ENCODE measurements around the gene NUDT8. TPM values are rescaled to one million over a fixed set of nuclear protein-coding genes. Genes with fewer than 3 reads are reported as not detected.

The NUDT8 gene
- total RNA-seq, 2 experiments from 2014 or later: 10.9 to 12.4 TPM

- H3K9me3 Mint-ChIP-seq: no peaks in the 10 kb centered on the region
- H3K4me1 Mint-ChIP-seq: peaks cover 18% of the 10 kb centered on the region
- no peak overlapping the region for H3K27ac Mint-ChIP-seq
- POLR2A ChIA-PET: no interaction called here
- peaks cover 27% of the 10 kb centered on the region for H3K36me3 Mint-ChIP-seq
- peaks cover 2% of the 10 kb centered on the region for H3K27me3 Mint-ChIP-seq
- ATAC-seq (ENCODE audit: low read depth): no peak
- no peak overlapping the region for H3K4me3 Mint-ChIP-seq
- no peak for DNase-seq
These were observed 41.6 kb downstream of the NUDT8 start for GRCh38 chr11:67588136-67588503.

- DNase-seq (no peak), ATAC-seq (ENCODE audit: low read depth) (no peak)
- Mint-ChIP-seq H3K27ac (peak overlapping the region; percentile 42), H3K9me3 (no peaks in the 10 kb centered on the region), H3K27me3 (peaks cover 6% of the 10 kb centered on the region), H3K4me3 (no peak overlapping the region), H3K36me3 (peaks cover 27% of the 10 kb centered on the region), H3K4me1 (peaks cover 27% of the 10 kb centered on the region)
- POLR2A ChIA-PET: no interaction called here
These were observed 43.0 kb downstream of the NUDT8 start for GRCh38 chr11:67586568-67587250.

- DNase-seq: no peak
- no peak for ATAC-seq (ENCODE audit: low read depth)
- no peaks in the 10 kb centered on the region for H3K9me3 Mint-ChIP-seq
- H3K4me3 Mint-ChIP-seq: no peak overlapping the region
- peaks cover 27% of the 10 kb centered on the region for H3K36me3 Mint-ChIP-seq
- H3K27me3 Mint-ChIP-seq: peaks cover 14% of the 10 kb centered on the region
- peak overlapping the region; percentile 10 for H3K27ac Mint-ChIP-seq
- H3K4me1 Mint-ChIP-seq: peaks cover 27% of the 10 kb centered on the region
- POLR2A ChIA-PET: no interaction called here
These were observed 43.8 kb downstream of the NUDT8 start for GRCh38 chr11:67585911-67586310.

GRCh38 chr11:67584881-67585873 lies 44.6 kb downstream of the NUDT8 start:
- no peak for ATAC-seq (ENCODE audit: low read depth)
- no peak for DNase-seq
- peak overlapping the region; percentile 72 for H3K27ac Mint-ChIP-seq
- H3K36me3 Mint-ChIP-seq: peaks cover 27% of the 10 kb centered on the region
- H3K4me3 Mint-ChIP-seq: peak overlapping the region; percentile 69
- POLR2A ChIA-PET: no interaction called here
- peaks cover 21% of the 10 kb centered on the region for H3K27me3 Mint-ChIP-seq
- no peaks in the 10 kb centered on the region for H3K9me3 Mint-ChIP-seq
- peaks cover 30% of the 10 kb centered on the region for H3K4me1 Mint-ChIP-seq

GRCh38 chr11:67584205-67584880 lies 45.4 kb downstream of the NUDT8 start:
- peak overlapping the region; percentile 72 for H3K27ac Mint-ChIP-seq
- POLR2A ChIA-PET: no interaction called here
- H3K4me1 Mint-ChIP-seq: peaks cover 36% of the 10 kb centered on the region
- peak overlapping the region; percentile 69 for H3K4me3 Mint-ChIP-seq
- DNase-seq (peak; percentile 58), ATAC-seq (ENCODE audit: low read depth) (peak; percentile 30)
- peaks cover 27% of the 10 kb centered on the region for H3K36me3 Mint-ChIP-seq
- H3K27me3 Mint-ChIP-seq: peaks cover 29% of the 10 kb centered on the region
- no peaks in the 10 kb centered on the region for H3K9me3 Mint-ChIP-seq

- POLR2A ChIA-PET: interaction anchor here (0.5 to 1.9 kb wide), 2 partner anchors 31 to 750 kb away, joined by 7 to 8 read pairs; no protein-coding TSS in a partner anchor
- Mint-ChIP-seq H3K36me3 (peaks cover 26% of the 10 kb centered on the region), H3K27ac (peak within 1 kb of the TSS; percentile 81), H3K9me3 (no peaks in the 10 kb centered on the region), H3K27me3 (peaks cover 33% of the 10 kb centered on the region), H3K4me1 (peaks cover 39% of the 10 kb centered on the region), H3K4me3 (peak within 1 kb of the TSS; percentile 95)
- DNase-seq (peak; percentile 86), ATAC-seq (ENCODE audit: low read depth) (peak; percentile 91)
These were observed 46.2 kb downstream of the NUDT8 start, which contains the start of gene GSTP1 for GRCh38 chr11:67583247-67584204. Gene GSTP1, plus strand, starts transcription at chr11:67583812. Its CDS starts 32 bp downstream, at chr11:67583844.

- Mint-ChIP-seq H3K36me3 (peaks cover 19% of the 10 kb centered on the region), H3K27me3 (peaks cover 35% of the 10 kb centered on the region), H3K9me3 (no peaks in the 10 kb centered on the region), H3K27ac (no peak overlapping the region), H3K4me3 (peak overlapping the region; percentile 77), H3K4me1 (peaks cover 39% of the 10 kb centered on the region)
- no peak for DNase-seq
- ATAC-seq (ENCODE audit: low read depth): no peak
- POLR2A ChIA-PET: interaction anchor here (1.9 kb wide), 1 partner anchor 32 kb away, joined by 8 read pairs; no protein-coding TSS in a partner anchor
These were observed 47.7 kb downstream of the NUDT8 start for GRCh38 chr11:67582011-67582410.

- Mint-ChIP-seq H3K4me1 (peaks cover 36% of the 10 kb centered on the region), H3K9me3 (no peaks in the 10 kb centered on the region), H3K27me3 (peaks cover 35% of the 10 kb centered on the region), H3K27ac (no peak overlapping the region), H3K36me3 (peaks cover 13% of the 10 kb centered on the region), H3K4me3 (no peak overlapping the region)
- POLR2A ChIA-PET: no interaction called here
- ATAC-seq (ENCODE audit: low read depth) (no peak), DNase-seq (no peak)
These were observed 48.3 kb downstream of the NUDT8 start for GRCh38 chr11:67581469-67581868.

GRCh38 chr11:67577951-67578350 lies 51.8 kb downstream of the NUDT8 start:
- no peaks in the 10 kb centered on the region for H3K36me3 Mint-ChIP-seq
- H3K9me3 Mint-ChIP-seq: no peaks in the 10 kb centered on the region
- POLR2A ChIA-PET: interaction anchor here (1.0 kb wide), 2 partner anchors 30 to 51 kb away, joined by 3 read pairs; no protein-coding TSS in a partner anchor
- H3K4me3 Mint-ChIP-seq: no peak overlapping the region
- DNase-seq: no peak
- H3K27me3 Mint-ChIP-seq: peaks cover 41% of the 10 kb centered on the region
- no peak for ATAC-seq (ENCODE audit: low read depth)
- H3K27ac Mint-ChIP-seq: no peak overlapping the region
- H3K4me1 Mint-ChIP-seq: peaks cover 24% of the 10 kb centered on the region

Other genes with a start within 250 kb of the NUDT8 start
- 10 to 100 TPM; 65.3 to 67.1 TPM for gene RAD9A, start 238.0 kb downstream of the NUDT8 start, total RNA-seq
- 100 to 1,000 TPM; 290 to 311 TPM for gene PPP1CA, start 228.1 kb downstream of the NUDT8 start, total RNA-seq
- 100 to 1,000 TPM; 359 to 367 TPM for gene TBC1D10C, start 225.9 kb downstream of the NUDT8 start, total RNA-seq
- gene CARNS1, start 214.3 kb downstream of the NUDT8 start, total RNA-seq: 1 to 10 TPM; 5.5 to 5.6 TPM
- 10 to 100 TPM; 69.0 to 71.4 TPM for gene RPS6KB2, start 201.4 kb downstream of the NUDT8 start, total RNA-seq
- 100 to 1,000 TPM; 351 to 371 TPM for gene PTPRCAP, start 192.3 kb downstream of the NUDT8 start, total RNA-seq
- 100 to 1,000 TPM; 168 to 195 TPM for gene CORO1B, start 186.5 kb downstream of the NUDT8 start, total RNA-seq
- gene GPR152, start 177.2 kb downstream of the NUDT8 start, total RNA-seq: not detected
- gene CABP4, start 174.6 kb downstream of the NUDT8 start, total RNA-seq: 1 to 10 TPM; 2.8 to 3.0 TPM
- gene TMEM134, start 160.7 kb downstream of the NUDT8 start, total RNA-seq: 10 to 100 TPM; 63.2 to 69.1 TPM
- 100 to 1,000 TPM; 161 to 166 TPM for gene AIP, start 146.9 kb downstream of the NUDT8 start, total RNA-seq
- 100 to 1,000 TPM; 125 to 132 TPM for gene PITPNM1, start 124.6 kb downstream of the NUDT8 start, total RNA-seq
- gene CDK2AP2, start 121.8 kb downstream of the NUDT8 start, total RNA-seq: 100 to 1,000 TPM in 1 of 2 experiments, 10 to 100 TPM in 1; 94.6 to 101 TPM
- not detected for gene CABP2, start 106.5 kb downstream of the NUDT8 start, total RNA-seq
- gene GSTP1, start 46.1 kb downstream of the NUDT8 start, total RNA-seq: 100 to 1,000 TPM; 211 to 219 TPM
- 100 to 1,000 TPM; 211 to 219 TPM for gene NDUFV1, start 23.0 kb downstream of the NUDT8 start, total RNA-seq
- gene TBX10, start 9.8 kb upstream of the NUDT8 start, total RNA-seq: not detected
- under 1 TPM; 0.33 to 0.57 TPM for gene ACY3, start 20.8 kb upstream of the NUDT8 start, total RNA-seq
- gene ALDH3B2, start 44.7 kb upstream of the NUDT8 start, total RNA-seq: not detected

Data from activated naive CD8-positive, alpha-beta T cell treated with anti-CD3 and anti-CD28 coated beads, Interleukin-2, amount 10 ng/mL, durations not matched to agents 7 days and 5 days (primary cell).